K562 (cell line): Measurements from ENCODE around the gene KPTN. TPM values are rescaled to one million over a fixed set of nuclear protein-coding genes. Genes with fewer than 3 reads are reported as not detected.
A peak's percentile ranks its signal among the peaks of the same experiment; 100 is the strongest.

Experiments used
- CBX3 ChIP-seq, 2 experiments: IDR thresholded peaks; 1 replicate in 1 of 2; 2 replicates in 1 of 2; pipeline ENCODE4 v1.6.1; 2012; ENCODE audit warnings: inconsistent platforms in 2 of 2, low read length in 2 of 2, borderline replicate concordance in 1 of 2, control low read depth in 1 of 2
- CXXC5 ChIP-seq: fragments of 250-450 bp; sonication (Bioruptor Pico); IDR thresholded peaks from 2 replicates; pipeline ENCODE4 v1.8.0; 2022; ENCODE audit warnings: inconsistent platforms, mild to moderate bottlenecking, moderate library complexity
- FOXK1 ChIP-seq: sonication (generic); formaldehyde crosslinking; IDR thresholded peaks from 2 replicates; pipeline ENCODE4 v1.8.0; 2022; ENCODE audit warnings: missing genetic modification reagents, mild to moderate bottlenecking, borderline replicate concordance
- HNRNPH1 ChIP-seq: fragments of 200-400 bp; formaldehyde crosslinking; optimal IDR thresholded peaks from 2 replicates; pipeline ENCODE3; 2017; ENCODE audit warnings: low read depth, mild to moderate bottlenecking, low read length, moderate library complexity
- MCM2 ChIP-seq: fragments of 450-650 bp; IDR thresholded peaks from 2 replicates; pipeline ENCODE4 v1.6.1; 2017; ENCODE audit warnings: low read depth, mild to moderate bottlenecking
- MECOM ChIP-seq: fragments of 250-450 bp; sonication (Bioruptor Pico); IDR thresholded peaks from 2 replicates; pipeline ENCODE4 v1.8.0; 2022; ENCODE audit warnings: inconsistent platforms
- PRPF4 ChIP-seq: fragments of 200-400 bp; formaldehyde crosslinking; IDR thresholded peaks from one replicate; pipeline ENCODE4 v1.6.1; 2017; ENCODE audit warnings: low read length, low read depth, mild to moderate bottlenecking; ENCODE audit not compliant: insufficient read depth, poor library complexity, severe bottlenecking
- RBM15 ChIP-seq: fragments of 200-400 bp; formaldehyde crosslinking; IDR thresholded peaks from 2 replicates; pipeline ENCODE4 v1.6.1; 2018; ENCODE audit warnings: mild to moderate bottlenecking, low read length, moderate library complexity; ENCODE audit not compliant: insufficient read depth
- SMARCA5 ChIP-seq: fragments of 450-650 bp; IDR thresholded peaks from 2 replicates; pipeline ENCODE4 v1.6.1; 2016
- ZNF143 ChIP-seq: sonication (generic); formaldehyde crosslinking; IDR thresholded peaks from 2 replicates; pipeline ENCODE4 v1.9.0; 2022; ENCODE audit warnings: mild to moderate bottlenecking, missing genetic modification reagents
- ZNF384 ChIP-seq: IDR thresholded peaks from 2 replicates; pipeline ENCODE4 v1.6.1; 2012; ENCODE audit warnings: low read depth, low read length, improper control_type of control experiment
- polyA plus RNA-seq, 8 experiments: library from polyadenylated mRNA; depleted of rRNA in 4 of 8; stranded (reverse) in 5 of 8; unstranded in 3 of 8; fragments of >200 nt; fragmentation: Nextera tagmentation in 2 of 8; fragmentation: Illumina TruSeq in 1 of 8; extraction: Ambion mirVana in 2 of 8; extraction: Trizol in 1 of 8; gene quantifications; 2 replicates each; pipeline versions ENCODE4 v1.2.1 to v1.2.3, GENCODE V29; 2011 to 2014; ENCODE audit warnings: inconsistent platforms in 1 of 8, missing spikeins in 1 of 8
- total RNA-seq, 7 experiments: library from RNA; depleted of rRNA in 6 of 7; stranded (reverse); fragments of >200 nt in 6 of 7; fragmentation: Illumina TruSeq in 2 of 7; extraction: Trizol in 2 of 7; gene quantifications; 2 replicates each; pipeline versions ENCODE4 v1.2.1 to v1.2.3, GENCODE V29; 2011 to 2021; ENCODE audit warnings: low replicate concordance in 1 of 7
- TF ChIP-seq, protein P1 (sequence below): fragments of 450-650 bp; IDR thresholded peaks from 2 replicates; pipeline ENCODE4 v1.6.1; 2016; ENCODE audit warnings: mild to moderate bottlenecking, moderate library complexity
- TF ChIP-seq, protein P2 (sequence below): fragments of 450-650 bp; formaldehyde crosslinking; IDR thresholded peaks from 2 replicates; pipeline ENCODE4 v1.4.0; 2022; ENCODE audit warnings: mild to moderate bottlenecking, moderate library complexity

The KPTN gene
- total and polyA plus RNA-seq, 9 of the 15 experiments (the other 6 are each of a cell fraction or from before 2014, with no cell fraction given): 0.56 to 18.2 (median 8.5) TPM

DNA sequence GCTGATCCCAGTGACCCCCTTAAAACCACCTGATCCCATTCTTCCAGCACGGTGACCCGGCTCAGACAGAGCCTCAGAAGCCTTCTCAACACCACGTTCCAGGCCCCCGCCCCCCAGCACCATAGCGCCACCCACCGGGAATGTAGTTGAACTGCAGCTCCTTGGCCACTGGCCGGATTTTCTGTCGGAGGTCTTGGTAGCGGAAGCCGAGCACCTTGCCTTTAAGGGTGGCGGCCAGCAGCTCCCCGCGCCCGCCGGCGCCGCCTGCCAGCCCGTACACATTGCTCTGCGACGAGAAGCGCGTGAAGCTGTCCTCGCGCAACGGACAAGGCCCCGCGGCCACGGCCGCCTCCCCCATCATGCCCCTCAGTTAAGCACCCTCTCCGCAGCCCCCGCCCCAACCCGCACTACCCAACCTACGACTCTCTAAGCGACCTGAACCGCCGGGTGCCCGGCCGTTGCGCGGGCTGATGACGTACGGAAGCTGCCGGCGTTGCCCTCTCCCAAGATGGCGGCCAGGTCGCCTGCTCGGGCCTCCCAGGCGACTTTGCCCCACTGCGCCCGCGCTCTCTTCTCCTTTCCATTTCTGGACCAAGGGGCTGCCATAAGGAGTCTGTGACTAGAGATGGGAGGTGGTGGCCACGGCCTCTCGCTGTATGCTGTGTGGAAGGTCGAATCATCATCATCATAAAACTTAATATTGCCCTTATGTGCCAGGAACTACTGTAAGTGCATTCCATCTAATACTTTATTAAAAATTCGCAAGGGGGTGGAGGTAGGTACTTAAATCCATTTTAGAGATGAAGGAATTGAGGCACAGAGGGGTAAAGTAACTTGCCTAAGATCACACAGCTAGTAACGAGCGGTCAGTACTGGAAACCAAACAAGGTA lies at the start of gene KPTN (continued):
- TF ChIP-seq CBX3 (IDR thresholded peaks at IDR 0.05; ENCODE audit: borderline replicate concordance in 1 of 2, low read length in 2 of 2) (peak in 1 of 2 experiments; percentile 10; a peak in 2 of 3 replicates), PRPF4 (no peak), MCM2 (no peak), ZNF143 (CRISPR knock-in tag) (0 out of 2 replicates have a peak, but pooled peaks have one; percentile 20), HNRNPH1 (no peak), RBM15 (no peak), SMARCA5 (peak; percentile 99), MECOM (CRISPR knock-in tag) (no peak), CXXC5 (CRISPR knock-in tag) (peak; percentile 95), FOXK1 (CRISPR knock-in tag) (peak; percentile 52; the same call in 1 of the 2 replicates), ZNF384 (0 out of 2 replicates have a peak, but pooled peaks have one; percentile 22)
- TF ChIP-seq, protein P1, sequence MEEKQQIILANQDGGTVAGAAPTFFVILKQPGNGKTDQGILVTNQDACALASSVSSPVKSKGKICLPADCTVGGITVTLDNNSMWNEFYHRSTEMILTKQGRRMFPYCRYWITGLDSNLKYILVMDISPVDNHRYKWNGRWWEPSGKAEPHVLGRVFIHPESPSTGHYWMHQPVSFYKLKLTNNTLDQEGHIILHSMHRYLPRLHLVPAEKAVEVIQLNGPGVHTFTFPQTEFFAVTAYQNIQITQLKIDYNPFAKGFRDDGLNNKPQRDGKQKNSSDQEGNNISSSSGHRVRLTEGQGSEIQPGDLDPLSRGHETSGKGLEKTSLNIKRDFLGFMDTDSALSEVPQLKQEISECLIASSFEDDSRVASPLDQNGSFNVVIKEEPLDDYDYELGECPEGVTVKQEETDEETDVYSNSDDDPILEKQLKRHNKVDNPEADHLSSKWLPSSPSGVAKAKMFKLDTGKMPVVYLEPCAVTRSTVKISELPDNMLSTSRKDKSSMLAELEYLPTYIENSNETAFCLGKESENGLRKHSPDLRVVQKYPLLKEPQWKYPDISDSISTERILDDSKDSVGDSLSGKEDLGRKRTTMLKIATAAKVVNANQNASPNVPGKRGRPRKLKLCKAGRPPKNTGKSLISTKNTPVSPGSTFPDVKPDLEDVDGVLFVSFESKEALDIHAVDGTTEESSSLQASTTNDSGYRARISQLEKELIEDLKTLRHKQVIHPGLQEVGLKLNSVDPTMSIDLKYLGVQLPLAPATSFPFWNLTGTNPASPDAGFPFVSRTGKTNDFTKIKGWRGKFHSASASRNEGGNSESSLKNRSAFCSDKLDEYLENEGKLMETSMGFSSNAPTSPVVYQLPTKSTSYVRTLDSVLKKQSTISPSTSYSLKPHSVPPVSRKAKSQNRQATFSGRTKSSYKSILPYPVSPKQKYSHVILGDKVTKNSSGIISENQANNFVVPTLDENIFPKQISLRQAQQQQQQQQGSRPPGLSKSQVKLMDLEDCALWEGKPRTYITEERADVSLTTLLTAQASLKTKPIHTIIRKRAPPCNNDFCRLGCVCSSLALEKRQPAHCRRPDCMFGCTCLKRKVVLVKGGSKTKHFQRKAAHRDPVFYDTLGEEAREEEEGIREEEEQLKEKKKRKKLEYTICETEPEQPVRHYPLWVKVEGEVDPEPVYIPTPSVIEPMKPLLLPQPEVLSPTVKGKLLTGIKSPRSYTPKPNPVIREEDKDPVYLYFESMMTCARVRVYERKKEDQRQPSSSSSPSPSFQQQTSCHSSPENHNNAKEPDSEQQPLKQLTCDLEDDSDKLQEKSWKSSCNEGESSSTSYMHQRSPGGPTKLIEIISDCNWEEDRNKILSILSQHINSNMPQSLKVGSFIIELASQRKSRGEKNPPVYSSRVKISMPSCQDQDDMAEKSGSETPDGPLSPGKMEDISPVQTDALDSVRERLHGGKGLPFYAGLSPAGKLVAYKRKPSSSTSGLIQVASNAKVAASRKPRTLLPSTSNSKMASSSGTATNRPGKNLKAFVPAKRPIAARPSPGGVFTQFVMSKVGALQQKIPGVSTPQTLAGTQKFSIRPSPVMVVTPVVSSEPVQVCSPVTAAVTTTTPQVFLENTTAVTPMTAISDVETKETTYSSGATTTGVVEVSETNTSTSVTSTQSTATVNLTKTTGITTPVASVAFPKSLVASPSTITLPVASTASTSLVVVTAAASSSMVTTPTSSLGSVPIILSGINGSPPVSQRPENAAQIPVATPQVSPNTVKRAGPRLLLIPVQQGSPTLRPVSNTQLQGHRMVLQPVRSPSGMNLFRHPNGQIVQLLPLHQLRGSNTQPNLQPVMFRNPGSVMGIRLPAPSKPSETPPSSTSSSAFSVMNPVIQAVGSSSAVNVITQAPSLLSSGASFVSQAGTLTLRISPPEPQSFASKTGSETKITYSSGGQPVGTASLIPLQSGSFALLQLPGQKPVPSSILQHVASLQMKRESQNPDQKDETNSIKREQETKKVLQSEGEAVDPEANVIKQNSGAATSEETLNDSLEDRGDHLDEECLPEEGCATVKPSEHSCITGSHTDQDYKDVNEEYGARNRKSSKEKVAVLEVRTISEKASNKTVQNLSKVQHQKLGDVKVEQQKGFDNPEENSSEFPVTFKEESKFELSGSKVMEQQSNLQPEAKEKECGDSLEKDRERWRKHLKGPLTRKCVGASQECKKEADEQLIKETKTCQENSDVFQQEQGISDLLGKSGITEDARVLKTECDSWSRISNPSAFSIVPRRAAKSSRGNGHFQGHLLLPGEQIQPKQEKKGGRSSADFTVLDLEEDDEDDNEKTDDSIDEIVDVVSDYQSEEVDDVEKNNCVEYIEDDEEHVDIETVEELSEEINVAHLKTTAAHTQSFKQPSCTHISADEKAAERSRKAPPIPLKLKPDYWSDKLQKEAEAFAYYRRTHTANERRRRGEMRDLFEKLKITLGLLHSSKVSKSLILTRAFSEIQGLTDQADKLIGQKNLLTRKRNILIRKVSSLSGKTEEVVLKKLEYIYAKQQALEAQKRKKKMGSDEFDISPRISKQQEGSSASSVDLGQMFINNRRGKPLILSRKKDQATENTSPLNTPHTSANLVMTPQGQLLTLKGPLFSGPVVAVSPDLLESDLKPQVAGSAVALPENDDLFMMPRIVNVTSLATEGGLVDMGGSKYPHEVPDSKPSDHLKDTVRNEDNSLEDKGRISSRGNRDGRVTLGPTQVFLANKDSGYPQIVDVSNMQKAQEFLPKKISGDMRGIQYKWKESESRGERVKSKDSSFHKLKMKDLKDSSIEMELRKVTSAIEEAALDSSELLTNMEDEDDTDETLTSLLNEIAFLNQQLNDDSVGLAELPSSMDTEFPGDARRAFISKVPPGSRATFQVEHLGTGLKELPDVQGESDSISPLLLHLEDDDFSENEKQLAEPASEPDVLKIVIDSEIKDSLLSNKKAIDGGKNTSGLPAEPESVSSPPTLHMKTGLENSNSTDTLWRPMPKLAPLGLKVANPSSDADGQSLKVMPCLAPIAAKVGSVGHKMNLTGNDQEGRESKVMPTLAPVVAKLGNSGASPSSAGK: 0 out of 2 replicates have a peak, but pooled peaks have one; percentile 20
- TF ChIP-seq, protein P2, sequence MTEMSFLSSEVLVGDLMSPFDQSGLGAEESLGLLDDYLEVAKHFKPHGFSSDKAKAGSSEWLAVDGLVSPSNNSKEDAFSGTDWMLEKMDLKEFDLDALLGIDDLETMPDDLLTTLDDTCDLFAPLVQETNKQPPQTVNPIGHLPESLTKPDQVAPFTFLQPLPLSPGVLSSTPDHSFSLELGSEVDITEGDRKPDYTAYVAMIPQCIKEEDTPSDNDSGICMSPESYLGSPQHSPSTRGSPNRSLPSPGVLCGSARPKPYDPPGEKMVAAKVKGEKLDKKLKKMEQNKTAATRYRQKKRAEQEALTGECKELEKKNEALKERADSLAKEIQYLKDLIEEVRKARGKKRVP (CRISPR knock-in tag): no peak
